Hypothalamus (tissue), 51 donors: Measurements from ENCODE around the gene SYT5.
A peak's percentile ranks its signal among the peaks of the same experiment; 100 is the strongest.
"Not testable (repeated sequence)": the region's sequence is repeated elsewhere in the genome, so short reads cannot be mapped to it uniquely, and the experiment has no call there.

Source experiments
- DNase-seq, 51 donors: peaks; one replicate each; lab custom pipeline; 2025; lab: John Stamatoyannopoulos, UW

Gene SYT5

GRCh38 chr19:55179606-55180484 is at the start of gene SYT5:
Gene SYT5 (minus strand): TSS chr19:55180289. CDS start chr19:55179041, 1,248 bp downstream.
- DNase-seq = peak in 25 of 51 donors; percentile 6 to 52 (median 27)

DNA sequence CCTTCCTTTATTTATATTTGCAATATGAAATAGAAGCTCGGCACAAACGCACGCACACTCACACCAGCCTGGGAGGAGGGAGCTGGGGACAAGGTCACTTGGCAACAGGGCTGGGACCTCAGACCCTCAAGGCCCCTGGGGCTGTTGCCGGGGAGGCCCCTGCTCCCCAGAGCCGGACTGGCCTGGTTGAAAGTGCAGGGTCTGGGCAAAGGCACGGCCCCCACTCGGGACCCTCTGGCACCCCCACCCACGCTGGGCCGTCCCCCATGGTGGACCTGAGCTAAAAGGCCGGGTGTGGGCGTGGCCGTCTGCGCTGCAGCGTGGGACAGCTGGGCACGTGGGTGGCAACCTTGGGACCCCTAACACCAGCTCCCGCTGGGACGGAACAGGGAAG is 49.7 kb upstream of the SYT5 start:
- no peak for DNase-seq

- DNase-seq = no peak
Observed at GRCh38 chr19:55229145-55229788, 49.2 kb upstream of the SYT5 start.

GRCh38 chr19:55228403-55229031 is 48.4 kb upstream of the SYT5 start, which contains the start of gene TMEM86B:
Gene TMEM86B (minus strand): TSS chr19:55228763. CDS start chr19:55228741, 22 bp downstream.
- DNase-seq = no peak

- no peak for DNase-seq
Observed at GRCh38 chr19:55228015-55228391, 47.9 kb upstream of the SYT5 start.

DNA sequence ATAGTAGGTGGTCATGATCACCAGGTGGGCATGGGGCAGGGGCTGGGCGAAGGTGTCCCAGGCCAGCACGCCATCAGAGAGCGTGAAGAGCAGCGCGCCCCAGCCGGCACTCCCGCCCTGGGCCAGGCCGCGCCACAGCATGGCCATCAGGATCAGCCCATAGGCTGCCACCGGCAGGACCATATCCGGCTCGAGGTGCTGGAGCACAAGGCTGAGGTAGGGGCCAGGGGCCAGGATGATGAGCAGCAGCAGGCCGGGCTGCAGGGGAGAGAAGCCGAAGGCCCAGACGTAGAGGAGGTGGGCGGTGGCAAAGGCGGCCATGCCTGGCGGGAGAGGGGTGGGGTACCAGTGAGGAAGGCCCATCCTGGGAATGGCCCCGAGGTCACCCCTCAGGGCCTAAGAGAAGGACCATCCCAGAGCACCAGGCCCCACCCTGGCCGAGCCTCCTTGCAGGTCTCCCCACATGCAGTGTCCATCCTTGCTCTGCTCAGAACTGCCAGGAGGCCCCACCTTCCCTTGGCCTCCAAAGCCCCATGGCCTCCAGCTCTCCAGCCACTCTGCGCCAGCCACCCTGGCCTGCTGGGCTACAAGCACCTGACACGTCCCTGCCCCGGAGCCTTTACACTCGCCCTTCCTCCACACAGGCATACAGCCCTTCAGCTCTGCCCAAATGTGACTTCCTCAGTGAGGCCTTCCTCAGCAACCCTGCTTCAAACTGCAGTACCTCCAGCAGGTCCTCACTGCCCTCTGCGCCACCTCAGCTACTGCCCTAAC is 47.3 kb upstream of the SYT5 start:
- DNase-seq = no peak

DNA sequence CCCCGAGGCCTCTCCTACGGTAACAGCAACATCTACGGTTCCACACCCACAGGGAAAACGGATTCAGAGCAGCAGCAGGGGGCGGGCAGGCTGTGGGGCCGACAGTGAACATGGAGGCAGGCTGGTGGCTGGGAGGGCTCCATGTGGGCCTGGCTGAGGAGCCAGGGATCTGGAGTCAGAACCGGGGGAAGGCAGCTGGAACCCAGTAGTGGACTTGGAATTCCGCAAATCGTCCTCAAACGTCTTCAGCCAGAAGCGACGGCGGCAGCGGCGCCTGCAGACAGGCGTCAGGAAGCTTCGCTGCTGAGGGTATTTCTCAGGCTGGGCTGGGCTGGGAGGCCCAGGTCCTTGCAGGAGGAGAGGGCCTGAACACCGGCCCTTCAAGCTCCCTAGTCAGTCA is 46.7 kb upstream of the SYT5 start:
- DNase-seq = no peak

DNA sequence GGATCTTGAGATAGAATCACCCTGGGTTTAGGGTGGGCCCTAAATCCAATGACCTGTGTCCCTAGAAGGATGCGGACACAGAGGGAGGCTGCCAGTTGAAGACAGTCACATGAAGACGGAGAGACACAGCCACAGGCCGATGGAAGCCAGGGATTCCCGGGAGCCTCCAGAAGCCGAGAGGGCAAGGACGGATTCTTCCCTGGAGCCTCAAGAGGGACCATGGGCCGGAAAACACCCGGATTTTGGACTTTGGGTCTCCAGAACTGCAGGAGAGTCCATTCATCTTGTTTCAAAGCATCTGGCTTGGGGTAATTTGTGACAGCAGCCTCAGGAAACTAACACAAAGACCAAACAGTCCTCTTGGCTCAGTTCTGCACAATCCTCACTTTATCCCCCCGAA is 46.2 kb upstream of the SYT5 start:
- DNase-seq = no peak

DNA sequence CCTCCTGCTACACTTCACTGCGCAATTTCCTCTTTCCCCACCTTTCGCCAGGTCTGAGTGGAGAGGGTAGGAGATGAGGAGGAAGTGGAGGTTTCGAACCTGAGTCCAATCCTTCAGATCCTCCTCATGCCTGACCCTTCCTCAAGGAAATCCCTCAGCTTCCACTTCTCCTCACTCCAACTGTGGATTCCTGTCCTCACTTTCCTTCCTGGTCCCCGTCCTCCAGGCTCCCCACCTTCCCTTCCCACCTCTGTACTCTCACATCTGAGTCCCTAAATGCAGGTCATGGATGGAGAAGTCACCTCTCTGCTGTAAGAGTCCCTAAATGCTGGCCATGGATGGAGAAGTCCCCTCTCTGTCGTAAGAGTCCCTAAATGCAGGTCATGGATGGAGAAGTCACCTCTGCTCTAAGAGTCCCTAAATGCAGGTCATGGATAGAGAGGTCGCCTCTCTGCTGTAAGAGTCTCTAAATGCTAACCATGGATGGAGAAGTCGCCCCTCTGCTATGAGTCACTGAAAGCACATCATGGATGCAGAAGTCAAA is 45.4 kb upstream of the SYT5 start:
- DNase-seq = no peak

GRCh38 chr19:55224679-55225414 is 44.8 kb upstream of the SYT5 start:
- not testable (repeated sequence) for DNase-seq

DNA sequence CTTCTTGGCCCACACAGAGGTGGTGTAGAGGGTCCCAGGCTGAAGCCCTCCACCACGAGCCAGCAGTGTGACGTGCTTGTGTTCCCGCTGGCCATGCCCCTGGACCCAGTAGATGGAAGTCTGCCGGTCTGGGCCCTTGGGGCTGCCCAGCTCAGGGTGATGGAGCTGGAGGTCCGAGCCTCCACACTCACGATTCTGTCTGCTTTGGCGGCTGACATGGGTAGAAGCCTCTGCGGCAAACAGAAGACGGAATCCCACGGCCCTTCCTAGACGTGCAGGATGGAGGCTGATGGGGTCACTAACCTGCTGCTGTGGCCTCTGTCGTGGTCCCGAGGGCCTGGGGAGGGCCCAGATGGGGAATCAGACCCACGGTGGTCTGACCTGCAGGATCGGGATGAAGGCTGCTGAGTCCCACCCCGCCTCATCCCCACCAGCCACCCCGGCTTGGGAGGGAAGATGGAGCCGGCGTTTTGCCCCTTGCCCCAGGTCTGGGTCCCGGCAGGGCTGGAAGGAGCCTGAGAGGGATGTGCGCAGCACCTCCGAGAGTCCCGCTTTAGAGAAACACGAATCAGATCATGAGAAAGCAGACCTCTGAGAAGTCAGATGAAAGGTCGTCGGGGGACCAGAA is 44.1 kb upstream of the SYT5 start:
- no peak for DNase-seq

- no peak for DNase-seq
Observed at GRCh38 chr19:55223291-55224037, 43.4 kb upstream of the SYT5 start.

GRCh38 chr19:55220525-55220924 is 40.4 kb upstream of the SYT5 start:
- no peak for DNase-seq

- DNase-seq = peak in 50 of 51 donors; percentile 3 to 87 (median 63)
Observed at GRCh38 chr19:55216461-55217198, 36.5 kb upstream of the SYT5 start.

- DNase-seq = no peak
Observed at GRCh38 chr19:55213547-55213946, 33.5 kb upstream of the SYT5 start.

DNA sequence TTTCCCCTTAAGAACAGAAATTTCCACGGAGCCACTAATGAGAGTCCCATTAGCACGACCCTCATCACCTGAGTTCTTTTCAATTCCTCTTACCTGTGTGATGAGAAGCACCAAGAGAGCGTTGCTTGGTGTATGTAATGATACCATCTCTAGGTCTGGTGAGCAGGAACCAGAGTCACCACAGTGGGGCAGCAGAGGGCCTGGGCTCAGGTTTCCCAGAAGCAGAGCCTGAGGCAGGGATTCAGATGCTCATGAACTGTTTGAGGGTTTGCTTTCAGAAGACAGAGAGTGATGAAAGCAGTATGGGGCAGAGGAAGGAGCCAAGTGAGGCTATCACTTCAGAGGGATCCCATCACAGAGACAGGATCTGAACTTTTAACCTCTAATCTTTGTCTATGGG is 32.4 kb upstream of the SYT5 start:
- DNase-seq = peak in 2 of 51 donors; percentile 2 to 3

- no peak for DNase-seq
Observed at GRCh38 chr19:55209693-55210472, 29.8 kb upstream of the SYT5 start.
